CD4-positive, alpha-beta T cell (primary cell): ENCODE measurements around the gene CCT3. TPM values are rescaled to one million over a fixed set of nuclear protein-coding genes. Genes with fewer than 3 reads are reported as not detected.
A peak's percentile ranks its signal among the peaks of the same experiment; 100 is the strongest.

Experiments
- ATAC-seq: fragments of 200-7000 bp; cut with Tn5 transposase; one replicate; pipeline ENCODE4 v1.10.0; 2022; ENCODE audit warnings: mild to moderate bottlenecking; ENCODE audit not compliant: poor library complexity
- CTCF ChIA-PET: fragments of 350-600 bp; sonication (Branson Sonifier 250); formaldehyde crosslinking; loops from one replicate; lab custom pipeline; 2021; ENCODE audit warnings: antibody characterized with exemption, inconsistent platforms; lab: Charles Lee
- POLR2A ChIA-PET: fragments of 350-600 bp; sonication (Branson Sonifier 250); formaldehyde crosslinking; loops from one replicate; lab custom pipeline; 2021; ENCODE audit warnings: antibody characterized with exemption, inconsistent platforms; lab: Charles Lee
- DNase-seq, 14 experiments: peaks; one replicate each; pipeline ENCODE4 v3.0.0-alpha.2; 2013 to 2020; ENCODE audit warnings: mixed read lengths in 2 of 14
- H3K27ac ChIP-seq, 2 donors: one replicate each; pipeline versions ENCODE4 v1.5.1 to v1.7.0; 2013; ENCODE audit warnings: low read length in 2 of 2, low read depth in 1 of 2, mild to moderate bottlenecking in 1 of 2
- H3K27me3 ChIP-seq, 2 experiments: 1 replicate in 1 of 2; 2 replicates in 1 of 2; pipeline versions ENCODE4 v1.6.1 to v1.7.0; 2013; ENCODE audit warnings: low read length in 2 of 2, control low read depth in 1 of 2, mild to moderate bottlenecking in 1 of 2, moderate library complexity in 1 of 2; ENCODE audit not compliant: insufficient read depth in 2 of 2, control insufficient read depth in 1 of 2
- H3K36me3 ChIP-seq: one replicate; pipeline ENCODE4 v1.6.1; 2013; ENCODE audit warnings: low read length, control low read depth; ENCODE audit not compliant: insufficient read depth
- H3K4me1 ChIP-seq: one replicate; pipeline ENCODE4 v1.6.1; 2013; ENCODE audit warnings: low read length, control low read depth; ENCODE audit not compliant: insufficient read depth
- H3K4me3 ChIP-seq: one replicate; pipeline ENCODE4 v1.5.1; 2013; ENCODE audit warnings: mild to moderate bottlenecking, low read length, moderate library complexity
- H3K9me3 ChIP-seq, 2 experiments: 1 replicate in 1 of 2; 2 replicates in 1 of 2; pipeline versions ENCODE4 v1.6.1 to v1.7.0; 2013; ENCODE audit warnings: low read length in 2 of 2, mild to moderate bottlenecking in 2 of 2, control low read depth in 1 of 2, moderate library complexity in 1 of 2; ENCODE audit not compliant: control insufficient read depth in 1 of 2, insufficient read depth in 1 of 2
- H3K27ac Mint-ChIP-seq: one replicate; pipeline ENCODE4 v1.8.0; 2020; ENCODE audit warnings: mixed read lengths
- H3K27me3 Mint-ChIP-seq: one replicate; pipeline ENCODE4 v1.8.0; 2021; ENCODE audit warnings: mixed read lengths
- H3K36me3 Mint-ChIP-seq: one replicate; pipeline ENCODE4 v1.8.0; 2021; ENCODE audit warnings: low read depth, mixed read lengths
- H3K4me1 Mint-ChIP-seq: one replicate; pipeline ENCODE4 v1.8.0; 2021; ENCODE audit warnings: low read depth, mixed read lengths
- H3K4me3 Mint-ChIP-seq: one replicate; pipeline ENCODE4 v1.8.0; 2020; ENCODE audit warnings: mild to moderate bottlenecking, mixed read lengths
- H3K9me3 Mint-ChIP-seq: one replicate; pipeline ENCODE4 v1.8.0; 2020; ENCODE audit warnings: mixed read lengths
- intact Hi-C, 2 experiments: fragments of 100-400 bp; cut with DNase I in 1 of 2; cut with micrococcal nuclease in 1 of 2; formaldehyde crosslinking; loops; one replicate each; pipeline versions ENCODE4 v1.15.1 to v1.9.0; 2023 to 2025; cut with DNase I, micrococcal nuclease
- polyA plus RNA-seq, 2 donors: library from polyadenylated mRNA; unstranded; fragments of 120-200 nt; gene quantifications; one replicate each; pipeline ENCODE4 v1.2.1, GENCODE V29; 2013
- total RNA-seq, 174 experiments: library from RNA in 2 of 174; stranded (reverse) in 2 of 174; gene quantifications; one replicate each; pipeline ENCODE4 v1.2.3 and lab custom pipeline; 2021 to 2026
- TF ChIP-seq, protein P1 (sequence below): fragments of 200-600 bp; IDR thresholded peaks from one replicate; pipeline ENCODE4 v1.8.0; 2022; ENCODE audit warnings: antibody characterized with exemption, mild to moderate bottlenecking

The CCT3 gene
- total RNA-seq (10 to 100 TPM; 49.6 to 50.2 TPM), total RNA-seq (lab: John Stamatoyannopoulos, UW) (74.4 to 1,038 (median 149) reads per million in 172 experiments)
- polyA plus RNA-seq (2013, experiment 1 of 2), result 128 TPM
- 133 TPM for polyA plus RNA-seq (2013, experiment 2 of 2)

DNA sequence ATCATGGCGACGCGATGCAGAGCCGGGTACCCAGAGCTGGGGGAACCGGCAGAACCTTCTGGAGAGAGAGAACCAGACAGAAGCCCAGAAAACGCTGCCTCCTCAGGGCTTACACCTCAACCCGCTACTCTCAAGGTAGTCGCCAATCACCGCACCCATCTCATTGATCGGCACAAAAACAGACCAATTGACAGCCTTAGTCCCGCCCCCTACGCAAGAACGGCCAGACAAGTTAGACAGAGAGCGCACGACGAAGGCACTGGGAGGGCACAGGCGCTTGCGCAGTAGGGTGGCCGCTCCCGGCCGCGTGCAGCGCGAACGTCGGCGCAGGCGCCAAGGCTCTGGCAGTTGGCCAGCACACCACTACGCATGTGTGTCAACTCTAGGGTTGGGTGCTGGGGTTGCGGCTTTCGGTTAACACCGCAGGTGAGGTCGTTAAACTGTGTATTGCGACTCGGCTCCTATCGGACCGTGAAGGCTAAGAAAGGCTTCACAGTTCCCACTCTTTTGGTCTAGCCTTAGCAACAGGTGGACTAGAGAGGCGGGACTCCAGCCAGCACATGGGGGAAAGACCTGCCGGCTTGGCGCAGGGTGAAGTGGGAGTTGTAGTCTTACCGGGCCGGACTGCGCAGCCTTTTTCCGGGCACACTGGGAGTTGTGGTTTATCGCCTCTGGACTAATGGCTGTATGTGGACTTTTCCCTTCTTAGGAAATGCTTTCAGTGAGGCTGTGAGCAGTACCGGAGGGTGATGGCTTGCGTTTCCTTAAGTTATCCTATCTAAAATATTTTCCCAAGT is at the start of gene CCT3, which contains the start of gene TSACC:
Gene CCT3, minus strand, starts transcription at position 113 of the 797 bp plus-strand sequence. Its CDS starts 108 bp downstream, at position 5.
Gene TSACC, plus strand, starts transcription at position 347 of the 797 bp plus-strand sequence. CDS start 1,232 bp downstream, outside the sequence.
- H3K9me3 Mint-ChIP-seq, result no peaks in the 10 kb centered on the region
- Histone ChIP-seq H3K9me3 (no peaks in the 10 kb centered on the region), H3K4me3 (peak within 1 kb of the TSS; percentile 84), H3K27me3 (no peaks in the 10 kb centered on the region), H3K27ac (peak within 1 kb of the TSS; percentile 79 to 96), H3K4me1 (peaks cover 23% of the 10 kb centered on the region), H3K36me3 (peaks cover 25% of the 10 kb centered on the region)
- TF ChIP-seq, protein P1, sequence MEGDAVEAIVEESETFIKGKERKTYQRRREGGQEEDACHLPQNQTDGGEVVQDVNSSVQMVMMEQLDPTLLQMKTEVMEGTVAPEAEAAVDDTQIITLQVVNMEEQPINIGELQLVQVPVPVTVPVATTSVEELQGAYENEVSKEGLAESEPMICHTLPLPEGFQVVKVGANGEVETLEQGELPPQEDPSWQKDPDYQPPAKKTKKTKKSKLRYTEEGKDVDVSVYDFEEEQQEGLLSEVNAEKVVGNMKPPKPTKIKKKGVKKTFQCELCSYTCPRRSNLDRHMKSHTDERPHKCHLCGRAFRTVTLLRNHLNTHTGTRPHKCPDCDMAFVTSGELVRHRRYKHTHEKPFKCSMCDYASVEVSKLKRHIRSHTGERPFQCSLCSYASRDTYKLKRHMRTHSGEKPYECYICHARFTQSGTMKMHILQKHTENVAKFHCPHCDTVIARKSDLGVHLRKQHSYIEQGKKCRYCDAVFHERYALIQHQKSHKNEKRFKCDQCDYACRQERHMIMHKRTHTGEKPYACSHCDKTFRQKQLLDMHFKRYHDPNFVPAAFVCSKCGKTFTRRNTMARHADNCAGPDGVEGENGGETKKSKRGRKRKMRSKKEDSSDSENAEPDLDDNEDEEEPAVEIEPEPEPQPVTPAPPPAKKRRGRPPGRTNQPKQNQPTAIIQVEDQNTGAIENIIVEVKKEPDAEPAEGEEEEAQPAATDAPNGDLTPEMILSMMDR, result no peak
- H3K4me1 Mint-ChIP-seq, result peaks cover 41% of the 10 kb centered on the region
- peak; percentile 98 to 100 (median 99) for DNase-seq
- H3K36me3 Mint-ChIP-seq, result peaks cover 44% of the 10 kb centered on the region
- peak within 1 kb of the TSS; percentile 88 for H3K27ac Mint-ChIP-seq
- POLR2A ChIA-PET, result interaction anchor here (1.0 to 2.0 kb wide), 4 partner anchors 55 to 162 kb away, joined by 3 to 17 read pairs (median 4); partner anchors contain the start of genes MEF2D, PMF1, SMG5 and TMEM79
- no peaks in the 10 kb centered on the region for H3K27me3 Mint-ChIP-seq
- peak; percentile 95 for ATAC-seq
- CTCF ChIA-PET, result interaction anchor here (1.6 kb wide), 1 partner anchor 367 kb away, joined by 3 read pairs; the partner anchor contains the start of gene CRABP2
- peak within 1 kb of the TSS; percentile 87 for H3K4me3 Mint-ChIP-seq
- intact Hi-C loops, result loop anchor here in 1 of 2 experiments (1.0 to 5.0 kb wide), 3 partner anchors 56 to 146 kb away; partner anchors contain the start of genes PMF1, SLC25A44 and SMG5

DNA sequence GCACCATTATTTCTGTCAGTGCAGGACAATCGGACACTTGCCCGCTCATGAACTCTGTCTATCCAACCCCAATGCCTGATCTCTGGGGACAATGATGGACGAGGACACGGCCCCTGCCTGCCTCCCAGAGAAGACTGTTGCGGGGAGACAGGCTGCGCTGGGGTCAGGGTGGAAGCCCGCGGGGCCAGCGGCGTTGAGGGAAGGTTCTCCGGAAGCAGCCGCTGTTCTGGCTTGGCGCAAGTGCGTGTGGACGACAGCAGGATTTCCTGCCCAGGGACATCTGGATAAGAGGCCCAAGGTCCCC is 49.7 kb upstream of the CCT3 start:
- CTCF ChIA-PET, result interaction anchor here (1.3 kb wide), 1 partner anchor 58 kb away, joined by 7 read pairs; no protein-coding TSS in a partner anchor
- TF ChIP-seq, protein P1, result no peak
- Mint-ChIP-seq H3K9me3 (no peaks in the 10 kb centered on the region), H3K4me1 (peaks cover 12% of the 10 kb centered on the region), H3K36me3 (no peaks in the 10 kb centered on the region), H3K4me3 (no peak overlapping the region), H3K27ac (no peak overlapping the region), H3K27me3 (peaks cover 50% of the 10 kb centered on the region)
- Histone ChIP-seq H3K36me3 (no peaks in the 10 kb centered on the region), H3K4me3 (no peak overlapping the region), H3K9me3 (peaks cover 0 to 4% of the 10 kb centered on the region in 2 experiments), H3K4me1 (peaks cover 13% of the 10 kb centered on the region), H3K27ac (no peak overlapping the region), H3K27me3 (peaks cover 20 to 23% of the 10 kb centered on the region in 2 experiments)
- ATAC-seq, result no peak
- DNase-seq, result no peak
- intact Hi-C loops, result no loop called here
- POLR2A ChIA-PET, result no interaction called here

DNA sequence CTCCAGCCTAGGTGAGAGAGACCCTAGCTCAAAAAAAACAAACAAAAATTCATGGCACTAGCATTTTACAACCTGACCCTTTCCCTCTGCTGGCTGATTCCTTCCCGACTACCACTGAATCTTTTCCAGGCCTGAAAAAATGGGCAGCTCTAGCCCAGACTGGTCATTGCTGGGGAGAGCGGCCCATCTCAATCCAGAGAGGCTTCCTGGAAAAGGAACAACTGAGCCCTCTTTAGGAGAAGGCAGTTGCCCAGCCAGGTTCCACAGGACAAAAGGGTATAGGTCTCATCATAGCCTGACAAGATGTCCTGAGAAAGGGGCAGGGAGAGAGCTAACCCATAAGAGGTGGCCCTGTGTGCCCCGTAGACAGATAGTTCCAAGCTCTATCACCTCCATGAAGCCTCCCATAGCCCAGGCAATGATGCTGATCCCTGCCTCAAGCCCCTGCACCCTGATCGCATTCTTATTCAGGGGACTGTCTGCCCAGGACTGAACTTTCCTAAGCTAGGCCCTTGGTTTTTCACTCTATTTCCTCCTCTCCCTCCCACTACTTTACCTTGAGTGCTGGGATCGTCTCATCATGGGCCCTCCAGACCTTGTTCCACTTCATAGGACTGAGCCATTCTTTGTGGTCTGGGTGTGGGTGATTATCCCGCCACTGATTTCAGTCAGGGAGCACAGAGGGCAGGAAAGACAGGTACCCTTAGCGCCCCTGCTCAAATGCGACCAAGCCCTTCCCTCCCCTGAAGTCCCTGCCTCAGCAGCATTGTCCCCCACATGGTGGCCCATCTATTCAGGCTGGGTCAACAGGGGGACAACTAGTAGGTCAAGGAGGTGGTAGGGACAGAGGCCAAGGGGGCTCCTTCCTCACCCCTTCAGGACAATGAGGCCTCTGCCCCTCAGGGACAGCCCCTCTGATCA is 49.1 kb upstream of the CCT3 start:
- DNase-seq (no peak), ATAC-seq (no peak)
- Mint-ChIP-seq H3K27me3 (peaks cover 50% of the 10 kb centered on the region), H3K4me1 (peaks cover 12% of the 10 kb centered on the region), H3K36me3 (no peaks in the 10 kb centered on the region), H3K9me3 (no peaks in the 10 kb centered on the region), H3K27ac (no peak overlapping the region), H3K4me3 (no peak overlapping the region)
- ChIA-PET POLR2A (interaction anchor here (1.9 to 2.4 kb wide), 2 partner anchors 58 to 114 kb away, joined by 12 to 31 read pairs; partner anchors contain the start of gene MEF2D), CTCF (interaction anchor here (1.3 to 2.7 kb wide), 5 partner anchors 37 to 230 kb away, joined by 7 to 32 read pairs (median 13); no protein-coding TSS in a partner anchor)
- peaks cover 20 to 23% of the 10 kb centered on the region in 2 experiments for H3K27me3 ChIP-seq
- peaks cover 0 to 4% of the 10 kb centered on the region in 2 experiments for H3K9me3 ChIP-seq
- no peak overlapping the region for H3K27ac ChIP-seq
- H3K4me3 ChIP-seq, result no peak overlapping the region
- no peaks in the 10 kb centered on the region for H3K36me3 ChIP-seq
- intact Hi-C loops, result no loop called here
- TF ChIP-seq, protein P1, result no peak
- peaks cover 13% of the 10 kb centered on the region for H3K4me1 ChIP-seq
